Measurements from ENCODE around the gene HIRA. TPM values are rescaled to one million over a fixed set of nuclear protein-coding genes. Genes with fewer than 3 reads are reported as not detected.

The HIRA gene
- polyA plus RNA-seq, 4 donors, result 22.8 to 32.8 (median 31.2) TPM

- no peak for DNase-seq (ENCODE audit: low read depth in 4 of 4, low spot score in 3 of 4)
Observed at GRCh38 chr22:19291218-19291579, 140.3 kb downstream of the HIRA start.

GRCh38 chr22:19290400-19291217 is 140.9 kb downstream of the HIRA start:
- no peak for DNase-seq (ENCODE audit: low read depth in 4 of 4, low spot score in 3 of 4)

GRCh38 chr22:19289475-19290161 is 141.9 kb downstream of the HIRA start:
- DNase-seq (ENCODE audit: low read depth in 4 of 4, low spot score in 3 of 4), result no peak

GRCh38 chr22:19287889-19288288 is 143.6 kb downstream of the HIRA start:
- no peak for DNase-seq (ENCODE audit: low read depth in 4 of 4, low spot score in 3 of 4)

- DNase-seq (ENCODE audit: low read depth in 4 of 4, low spot score in 3 of 4), result no peak
Observed at GRCh38 chr22:19287076-19287707, 144.3 kb downstream of the HIRA start.

GRCh38 chr22:19285831-19286230 is 145.7 kb downstream of the HIRA start:
- DNase-seq (ENCODE audit: low read depth in 4 of 4, low spot score in 3 of 4), result no peak

Other genes with a start within 250 kb of the HIRA start
- 1 to 10 TPM; 5.2 to 6.7 (median 6.0) TPM for gene CLTCL1, start 140.0 kb downstream of the HIRA start, polyA plus RNA-seq (ENCODE audit: insufficient read length in 4 of 4)
- gene MRPL40, start 812 bp upstream of the HIRA start, polyA plus RNA-seq (ENCODE audit: insufficient read length in 4 of 4), result 10 to 100 TPM; 30.8 to 50.0 (median 44.3) TPM
- 10 to 100 TPM; 39.6 to 46.4 (median 43.2) TPM for gene C22orf39, start 16.0 kb upstream of the HIRA start, polyA plus RNA-seq (ENCODE audit: insufficient read length in 4 of 4)
- 10 to 100 TPM; 47.5 to 75.4 (median 61.7) TPM for gene UFD1, start 47.5 kb upstream of the HIRA start, polyA plus RNA-seq (ENCODE audit: insufficient read length in 4 of 4)
- gene CDC45, start 48.2 kb upstream of the HIRA start, polyA plus RNA-seq (ENCODE audit: insufficient read length in 4 of 4), result 10 to 100 TPM; 14.0 to 23.6 (median 19.9) TPM
- gene CLDN5, start 92.7 kb upstream of the HIRA start, polyA plus RNA-seq (ENCODE audit: insufficient read length in 4 of 4), result 10 to 100 TPM; 19.4 to 39.7 (median 21.4) TPM